Choroid plexus epithelial cell (primary cell): ENCODE data around the gene PEX26.

Source experiments
- DNase-seq: peaks from one replicate; pipeline ENCODE4 v3.0.0-alpha.2; 2010; ENCODE audit warnings: low read depth
- H3K4me3 ChIP-seq: 2 replicates; pipeline ENCODE4 v1.5.1; 2011; ENCODE audit warnings: low read depth, mild to moderate bottlenecking, control low read depth, low read length, moderate library complexity
- CTCF ChIP-seq: conservative IDR thresholded peaks from 2 replicates; pipeline ENCODE4 v1.5.1; 2011; ENCODE audit warnings: low read depth, mild to moderate bottlenecking, control low read depth, inconsistent platforms, low read length, moderate library complexity

PEX26 gene

GRCh38 chr22:18115906-18116371, 38.1 kb downstream of the PEX26 start:
- no peak overlapping the region for H3K4me3 ChIP-seq
- TF ChIP-seq CTCF = no peak
- no peak for DNase-seq

GRCh38 chr22:18116634-18117033, 38.8 kb downstream of the PEX26 start:
- no peak for DNase-seq
- TF ChIP-seq CTCF = no peak
- H3K4me3 ChIP-seq = no peak overlapping the region

GRCh38 chr22:18118345-18118915, 40.6 kb downstream of the PEX26 start:
- no peak overlapping the region for H3K4me3 ChIP-seq
- no peak for DNase-seq
- TF ChIP-seq CTCF = no peak

GRCh38 chr22:18119409-18120110, 41.8 kb downstream of the PEX26 start:
- no peak for TF ChIP-seq CTCF
- H3K4me3 ChIP-seq = no peak overlapping the region
- no peak for DNase-seq

- DNase-seq = no peak
- TF ChIP-seq CTCF = no peak
These were observed 43.1 kb downstream of the PEX26 start for GRCh38 chr22:18120857-18121256.

GRCh38 chr22:18121506-18121905, 43.7 kb downstream of the PEX26 start:
- no peak for TF ChIP-seq CTCF
- no peak for DNase-seq
- H3K4me3 ChIP-seq = no peak overlapping the region

More at GRCh38 chr22:18120857-18121256, 43.1 kb downstream of the PEX26 start:
- no peak overlapping the region for H3K4me3 ChIP-seq
